SU-DHL-6 (cell line): ENCODE data around the gene ECI2.
"Not testable (repeated sequence)": the region's sequence is repeated elsewhere in the genome, so short reads cannot be mapped to it uniquely, and the experiment has no call there.

Source experiments
- CTCF ChIP-seq: fragments of 200-600 bp; sonication (generic); IDR thresholded peaks from one replicate; pipeline ENCODE4 v1.5.1; 2017; ENCODE audit warnings: antibody characterized with exemption, mild to moderate bottlenecking, low read length, moderate library complexity; ENCODE audit not compliant: insufficient read depth, poor library complexity, severe bottlenecking
- EZH2phosphoT487 ChIP-seq: fragments of 200-600 bp; sonication (generic), shearing (Covaris generic); conservative IDR thresholded peaks from 2 replicates; pipeline ENCODE4 v1.6.1; 2018; ENCODE audit warnings: mild to moderate bottlenecking, antibody characterized with exemption, low read length, moderate library complexity, mixed read lengths

DNA sequence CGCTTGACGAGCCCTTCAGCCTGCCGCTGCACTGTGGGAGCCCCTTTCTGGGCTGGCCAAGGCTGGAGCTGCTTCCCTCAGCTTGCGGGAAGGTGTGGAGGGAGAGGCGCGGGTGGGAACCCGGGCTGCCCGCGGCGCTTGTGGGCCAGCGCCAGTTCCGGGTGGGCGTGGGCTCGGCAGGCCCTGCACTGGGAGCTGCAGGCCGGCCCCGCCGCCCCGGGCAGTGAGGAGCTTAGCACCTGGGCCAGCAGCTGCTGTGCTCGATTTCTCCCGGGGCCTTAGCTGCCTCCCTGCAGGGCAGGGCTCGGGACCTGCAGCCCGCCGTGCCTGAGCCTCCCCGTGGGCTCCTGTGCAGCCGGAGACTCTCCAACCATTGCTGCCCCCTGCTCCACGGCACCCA, 45.3 kb downstream of the ECI2 start:
- TF ChIP-seq CTCF, EZH2phosphoT487: not testable (repeated sequence)
